Gastrocnemius medialis (tissue), 4 donors: ENCODE data around the gene LSM11.

Experiments
- POLR2A ChIP-seq, 2 donors: fragments of 450-650 bp; IDR thresholded peaks; one replicate each; pipeline ENCODE4 v1.6.1; 2017; ENCODE audit warnings: antibody characterized with exemption in 2 of 2, mild to moderate bottlenecking in 2 of 2, moderate library complexity in 2 of 2
- TF ChIP-seq, protein P1 (sequence below), 5 experiments: fragments of 450-650 bp in 3 of 5; fragments of 200-600 bp in 2 of 5; sonication (generic) in 2 of 5; IDR thresholded peaks in 4 of 5; conservative IDR thresholded peaks in 1 of 5; 1 replicate in 4 of 5; 2 replicates in 1 of 5; pipeline ENCODE4 v1.5.1; 2016 to 2019; ENCODE audit warnings: antibody characterized with exemption in 5 of 5, mild to moderate bottlenecking in 3 of 5, moderate library complexity in 3 of 5

DNA sequence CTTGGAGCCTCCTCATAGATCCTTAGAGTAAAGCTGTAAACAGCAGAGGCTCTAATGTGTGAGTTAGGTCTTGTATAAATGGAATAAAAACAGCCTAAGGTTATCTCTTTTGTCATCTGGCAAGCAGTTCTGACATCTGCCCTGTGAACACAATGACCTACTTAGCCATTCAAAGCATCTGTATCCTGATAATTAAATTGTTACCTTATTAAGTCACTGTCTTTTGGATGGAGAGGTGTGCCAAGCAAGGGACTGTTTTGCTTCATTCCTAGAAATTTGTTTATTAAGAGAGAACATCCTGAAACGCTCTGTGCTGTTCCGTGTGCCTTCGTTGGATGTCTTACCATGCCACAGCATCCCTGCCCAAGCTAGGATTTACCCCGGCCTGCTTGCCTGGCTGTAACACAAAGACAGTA, 1.5 kb downstream of the LSM11 start:
- TF ChIP-seq, protein P1, sequence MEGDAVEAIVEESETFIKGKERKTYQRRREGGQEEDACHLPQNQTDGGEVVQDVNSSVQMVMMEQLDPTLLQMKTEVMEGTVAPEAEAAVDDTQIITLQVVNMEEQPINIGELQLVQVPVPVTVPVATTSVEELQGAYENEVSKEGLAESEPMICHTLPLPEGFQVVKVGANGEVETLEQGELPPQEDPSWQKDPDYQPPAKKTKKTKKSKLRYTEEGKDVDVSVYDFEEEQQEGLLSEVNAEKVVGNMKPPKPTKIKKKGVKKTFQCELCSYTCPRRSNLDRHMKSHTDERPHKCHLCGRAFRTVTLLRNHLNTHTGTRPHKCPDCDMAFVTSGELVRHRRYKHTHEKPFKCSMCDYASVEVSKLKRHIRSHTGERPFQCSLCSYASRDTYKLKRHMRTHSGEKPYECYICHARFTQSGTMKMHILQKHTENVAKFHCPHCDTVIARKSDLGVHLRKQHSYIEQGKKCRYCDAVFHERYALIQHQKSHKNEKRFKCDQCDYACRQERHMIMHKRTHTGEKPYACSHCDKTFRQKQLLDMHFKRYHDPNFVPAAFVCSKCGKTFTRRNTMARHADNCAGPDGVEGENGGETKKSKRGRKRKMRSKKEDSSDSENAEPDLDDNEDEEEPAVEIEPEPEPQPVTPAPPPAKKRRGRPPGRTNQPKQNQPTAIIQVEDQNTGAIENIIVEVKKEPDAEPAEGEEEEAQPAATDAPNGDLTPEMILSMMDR (IDR thresholded peaks at IDR 0.05 in 4 of 5, conservative IDR thresholded peaks at IDR 0.05 in 1 of 5), result no peak
- no peak for TF ChIP-seq POLR2A (IDR thresholded peaks at IDR 0.05)
